HepG2 (cell line): Measurements from ENCODE around the gene ZNF581. TPM values are rescaled to one million over a fixed set of nuclear protein-coding genes. Genes with fewer than 3 reads are reported as not detected.

Source experiments
- ASH2L ChIP-seq: fragments of 300-600, 200-600 bp; sonication (generic); IDR thresholded peaks from 2 replicates; pipeline ENCODE4 v1.7.0; 2017; ENCODE audit warnings: low read depth, mild to moderate bottlenecking, moderate library complexity, mixed read lengths, low read length; ENCODE audit not compliant: insufficient read length
- EP300 ChIP-seq, 3 experiments: sonication (generic) in 1 of 3; formaldehyde crosslinking in 1 of 3; IDR thresholded peaks; 2 replicates each; pipeline versions ENCODE4 v1.5.1 to v1.6.1; 2011 to 2020; ENCODE audit warnings: low read depth in 2 of 3, low read length in 2 of 3, borderline replicate concordance in 1 of 3, improper control_type of control experiment in 1 of 3, mild to moderate bottlenecking in 1 of 3, missing genetic modification reagents in 1 of 3, moderate library complexity in 1 of 3
- HBP1 ChIP-seq: IDR thresholded peaks from 2 replicates; pipeline ENCODE4 v1.6.1; 2016; ENCODE audit warnings: low read depth, control low read depth
- HDAC1 ChIP-seq: sonication (generic); formaldehyde crosslinking; IDR thresholded peaks from 2 replicates; pipeline ENCODE4 v1.5.1; 2020; ENCODE audit warnings: mild to moderate bottlenecking, missing genetic modification reagents
- HMG20B ChIP-seq: conservative IDR thresholded peaks from 2 replicates; pipeline ENCODE4 v1.6.1; 2016; ENCODE audit warnings: missing genetic modification reagents, missing compliant biosample characterization
- KDM2A ChIP-seq: sonication (generic); formaldehyde crosslinking; IDR thresholded peaks from 2 replicates; pipeline ENCODE4 v1.4.0; 2020; ENCODE audit warnings: low read depth, missing genetic modification reagents, borderline replicate concordance
- RCOR2 ChIP-seq: IDR thresholded peaks from 2 replicates; pipeline ENCODE4 v1.6.1; 2016; ENCODE audit warnings: missing biosample characterization, missing genetic modification reagents
- SALL2 ChIP-seq: sonication (generic); formaldehyde crosslinking; IDR thresholded peaks from 2 replicates; pipeline ENCODE4 v1.8.1; 2023; ENCODE audit warnings: mild to moderate bottlenecking, missing genetic modification reagents, inconsistent platforms
- SMAD1 ChIP-seq: sonication (generic); formaldehyde crosslinking; IDR thresholded peaks from 2 replicates; pipeline ENCODE4 v1.4.0; 2020; ENCODE audit warnings: missing genetic modification reagents, low read depth, mild to moderate bottlenecking, borderline replicate concordance
- SSRP1 ChIP-seq: IDR thresholded peaks from 2 replicates; pipeline ENCODE4 v1.6.1; 2016; ENCODE audit warnings: control low read depth
- ZBTB20 ChIP-seq: sonication (generic); formaldehyde crosslinking; IDR thresholded peaks from 2 replicates; pipeline ENCODE4 v1.8.1; 2023; ENCODE audit warnings: missing genetic modification reagents, low read depth, mild to moderate bottlenecking, borderline replicate concordance
- ZNF232 ChIP-seq: sonication (generic); formaldehyde crosslinking; IDR thresholded peaks from 2 replicates; pipeline ENCODE4 v1.4.0; 2020; ENCODE audit warnings: missing genetic modification reagents, borderline replicate concordance
- ZNF264 ChIP-seq: sonication (generic); formaldehyde crosslinking; IDR thresholded peaks from 2 replicates; pipeline ENCODE4 v1.4.0; 2020; ENCODE audit warnings: missing genetic modification reagents
- ZNF574 ChIP-seq: sonication (generic); formaldehyde crosslinking; IDR thresholded peaks from 2 replicates; pipeline ENCODE4 v1.4.0; 2020; ENCODE audit warnings: missing genetic modification reagents
- ZNF710 ChIP-seq: sonication (generic); formaldehyde crosslinking; IDR thresholded peaks from 2 replicates; pipeline ENCODE4 v1.5.0; 2020; ENCODE audit warnings: mild to moderate bottlenecking, missing genetic modification reagents, borderline replicate concordance
- polyA plus RNA-seq, 8 experiments: library from polyadenylated mRNA; depleted of rRNA in 3 of 8; stranded (reverse) in 7 of 8; unstranded in 1 of 8; fragments of >200 nt; fragmentation: Illumina TruSeq in 4 of 8; extraction: Trizol in 4 of 8; gene quantifications; 2 replicates each; pipeline versions ENCODE4 v1.2.1 to v1.2.3, GENCODE V29; 2011 to 2016; ENCODE audit warnings: low read depth in 4 of 8, missing spikeins in 1 of 8, mixed read lengths in 1 of 8; ENCODE audit not compliant: insufficient read depth in 1 of 8
- total RNA-seq, 5 experiments: library from RNA; depleted of rRNA; stranded (reverse); fragments of >200 nt; fragmentation: Illumina TruSeq; extraction: Trizol; gene quantifications; 2 replicates each; pipeline ENCODE4 v1.2.3, GENCODE V29; 2016; ENCODE audit warnings: low read depth in 1 of 5
- TF ChIP-seq, protein P1 (sequence below): IDR thresholded peaks from 2 replicates; pipeline ENCODE4 v1.6.1; 2016; ENCODE audit warnings: missing biosample characterization, missing genetic modification reagents, low read depth

ZNF581 gene
- total and polyA plus RNA-seq, 2 of the 13 experiments (the other 11 are each of a cell fraction or from before 2014, with no cell fraction given) = 19.6 to 49.5 TPM

DNA sequence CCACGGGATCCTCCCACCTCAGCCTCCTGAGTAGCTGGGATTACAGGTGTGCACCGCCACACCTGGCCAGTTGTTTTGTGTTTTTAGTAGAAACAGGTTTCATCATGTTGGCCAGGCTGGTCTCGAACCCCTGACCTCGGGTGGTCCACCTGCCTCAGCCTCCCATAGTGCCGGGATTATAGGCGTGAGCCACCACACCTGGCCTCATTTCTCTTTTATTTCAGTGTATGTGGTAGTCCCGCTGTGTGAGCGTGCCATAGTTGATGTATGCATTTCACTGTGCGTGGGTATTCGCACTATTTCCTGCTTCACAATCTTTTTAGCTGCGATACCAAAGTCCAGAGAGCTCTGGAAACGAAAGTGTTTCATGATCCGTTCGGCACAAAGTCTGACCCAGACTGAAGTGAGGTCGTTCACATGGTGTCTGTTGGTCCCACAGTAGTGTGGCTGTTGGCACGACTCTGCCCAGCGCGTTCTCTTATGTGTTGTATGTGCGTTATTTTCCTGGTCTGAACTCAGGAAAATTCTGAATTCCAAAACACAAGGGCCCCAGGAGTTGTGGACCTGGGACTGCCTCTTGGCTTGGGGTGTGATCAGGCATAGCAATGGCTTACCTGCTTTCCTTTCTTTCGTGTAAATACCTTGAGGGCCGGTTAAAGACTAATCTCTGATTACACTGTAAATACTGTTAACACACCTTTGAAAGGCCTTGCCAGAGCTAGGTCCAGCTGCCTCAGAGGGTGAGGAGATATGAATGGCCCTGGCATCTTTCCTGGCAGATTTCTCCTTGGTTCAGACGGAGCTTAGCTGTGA lies 40.2 kb downstream of the ZNF581 start (continued):
- TF ChIP-seq ZNF710 (peak; percentile 42; the same call in 1 of the 2 replicates), HDAC1 (CRISPR knock-in tag) (peak; percentile 75), ZNF232 (CRISPR knock-in tag) (peak; percentile 69; the same call in 1 of the 2 replicates), ASH2L (peak; percentile 96), ZNF574 (peak; percentile 28; the same call in 1 of the 2 replicates), ZBTB20 (peak; percentile 89; the same call in 1 of the 2 replicates), SALL2 (no peak), SSRP1 (CRISPR knock-in tag) (peak; percentile 13; the same call in 1 of the 2 replicates), KDM2A (CRISPR knock-in tag) (peak; percentile 45; the same call in 1 of the 2 replicates), HBP1 (0 out of 2 replicates have a peak, but pooled peaks have one; percentile 39), SMAD1 (CRISPR knock-in tag) (0 out of 2 replicates have a peak, but pooled peaks have one; percentile 15), ZNF264 (CRISPR knock-in tag) (peak; percentile 48; the same call in 1 of the 2 replicates), EP300 (IDR thresholded peaks at IDR 0.05; ENCODE audit: low read depth in 2 of 2, low read length in 2 of 2) (peak in 1 of 2 experiments; percentile 27; a peak in 1 of 4 replicates), EP300 (CRISPR knock-in tag; IDR thresholded peaks at IDR 0.05; ENCODE audit: borderline replicate concordance) (no peak), HMG20B (CRISPR knock-in tag) (no peak), RCOR2 (peak; percentile 35; the same call in 1 of the 2 replicates)
- TF ChIP-seq, protein P1, sequence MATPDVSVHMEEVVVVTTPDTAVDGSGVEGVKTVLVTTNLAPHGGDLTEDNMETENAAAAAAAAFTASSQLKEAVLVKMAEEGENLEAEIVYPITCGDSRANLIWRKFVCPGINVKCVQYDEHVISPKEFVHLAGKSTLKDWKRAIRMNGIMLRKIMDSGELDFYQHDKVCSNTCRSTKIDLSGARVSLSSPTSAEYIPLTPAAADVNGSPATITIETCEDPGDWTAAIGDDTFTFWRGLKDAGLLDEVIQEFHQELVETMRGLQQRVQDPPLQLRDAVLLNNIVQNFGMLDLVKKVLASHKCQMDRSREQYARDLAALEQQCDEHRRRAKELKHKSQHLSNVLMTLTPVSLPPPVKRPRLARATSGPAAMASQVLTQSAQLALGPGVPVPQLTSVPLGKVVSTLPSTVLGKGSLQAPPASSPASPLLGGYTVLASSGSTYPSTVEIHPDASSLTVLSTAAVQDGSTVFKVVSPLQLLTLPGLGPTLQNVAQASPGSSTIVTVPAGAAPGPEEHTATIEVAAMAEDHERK (CRISPR knock-in tag) = no peak
